HEK293 (cell line): ENCODE measurements around the gene GSTA5.

Experiments
- CTCF ChIP-seq: fragments of 450-650 bp; formaldehyde crosslinking; IDR thresholded peaks from 2 replicates; pipeline ENCODE4 v1.5.1; 2016; ENCODE audit warnings: missing biosample characterization, missing genetic modification characterization
- GLIS2 ChIP-seq: fragments of 450-650 bp; formaldehyde crosslinking; IDR thresholded peaks from 2 replicates; pipeline ENCODE4 v1.5.1; 2016; ENCODE audit warnings: missing biosample characterization, missing genetic modification characterization
- YY1 ChIP-seq: fragments of 450-650 bp; formaldehyde crosslinking; IDR thresholded peaks from 2 replicates; pipeline ENCODE4 v1.5.1; 2018; ENCODE audit warnings: missing biosample characterization, missing genetic modification characterization
- ZBTB49 ChIP-seq: fragments of 450-650 bp; formaldehyde crosslinking; IDR thresholded peaks from 2 replicates; pipeline ENCODE4 v1.5.1; 2016; ENCODE audit warnings: missing biosample characterization, missing genetic modification characterization, low read depth
- ZNF121 ChIP-seq: fragments of 450-650 bp; formaldehyde crosslinking; IDR thresholded peaks from 2 replicates; pipeline ENCODE4 v1.5.1; 2016; ENCODE audit warnings: missing biosample characterization, missing genetic modification characterization
- ZNF292 ChIP-seq: fragments of 450-650 bp; formaldehyde crosslinking; IDR thresholded peaks from 2 replicates; pipeline ENCODE4 v1.5.1; 2016; ENCODE audit warnings: low read depth, missing biosample characterization, missing genetic modification characterization, borderline replicate concordance
- ZNF423 ChIP-seq: fragments of 450-650 bp; formaldehyde crosslinking; IDR thresholded peaks from 2 replicates; pipeline ENCODE4 v1.5.1; 2016; ENCODE audit warnings: missing biosample characterization, missing genetic modification characterization
- ZNF76 ChIP-seq: fragments of 450-650 bp; formaldehyde crosslinking; IDR thresholded peaks from 2 replicates; pipeline ENCODE4; 2016; ENCODE audit warnings: low read depth, missing biosample characterization, missing genetic modification characterization, borderline replicate concordance
- ZNF837 ChIP-seq: fragments of 450-650 bp; formaldehyde crosslinking; IDR thresholded peaks from 2 replicates; pipeline ENCODE4 v1.5.1; 2016; ENCODE audit warnings: missing biosample characterization, missing genetic modification characterization
- TF ChIP-seq, protein P1 (sequence below): fragments of 450-650 bp; formaldehyde crosslinking; IDR thresholded peaks from 2 replicates; pipeline ENCODE4 v1.5.1; 2016; ENCODE audit warnings: missing biosample characterization, missing genetic modification characterization
- TF ChIP-seq, protein P2 (sequence below): fragments of 450-650 bp; formaldehyde crosslinking; IDR thresholded peaks from 2 replicates; pipeline ENCODE4 v1.5.1; 2016; ENCODE audit warnings: missing biosample characterization, missing genetic modification characterization

- TF ChIP-seq, protein P1, sequence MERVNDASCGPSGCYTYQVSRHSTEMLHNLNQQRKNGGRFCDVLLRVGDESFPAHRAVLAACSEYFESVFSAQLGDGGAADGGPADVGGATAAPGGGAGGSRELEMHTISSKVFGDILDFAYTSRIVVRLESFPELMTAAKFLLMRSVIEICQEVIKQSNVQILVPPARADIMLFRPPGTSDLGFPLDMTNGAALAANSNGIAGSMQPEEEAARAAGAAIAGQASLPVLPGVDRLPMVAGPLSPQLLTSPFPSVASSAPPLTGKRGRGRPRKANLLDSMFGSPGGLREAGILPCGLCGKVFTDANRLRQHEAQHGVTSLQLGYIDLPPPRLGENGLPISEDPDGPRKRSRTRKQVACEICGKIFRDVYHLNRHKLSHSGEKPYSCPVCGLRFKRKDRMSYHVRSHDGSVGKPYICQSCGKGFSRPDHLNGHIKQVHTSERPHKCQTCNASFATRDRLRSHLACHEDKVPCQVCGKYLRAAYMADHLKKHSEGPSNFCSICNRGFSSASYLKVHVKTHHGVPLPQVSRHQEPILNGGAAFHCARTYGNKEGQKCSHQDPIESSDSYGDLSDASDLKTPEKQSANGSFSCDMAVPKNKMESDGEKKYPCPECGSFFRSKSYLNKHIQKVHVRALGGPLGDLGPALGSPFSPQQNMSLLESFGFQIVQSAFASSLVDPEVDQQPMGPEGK (tag by site-specific recombination), result no peak
- TF ChIP-seq, protein P2, sequence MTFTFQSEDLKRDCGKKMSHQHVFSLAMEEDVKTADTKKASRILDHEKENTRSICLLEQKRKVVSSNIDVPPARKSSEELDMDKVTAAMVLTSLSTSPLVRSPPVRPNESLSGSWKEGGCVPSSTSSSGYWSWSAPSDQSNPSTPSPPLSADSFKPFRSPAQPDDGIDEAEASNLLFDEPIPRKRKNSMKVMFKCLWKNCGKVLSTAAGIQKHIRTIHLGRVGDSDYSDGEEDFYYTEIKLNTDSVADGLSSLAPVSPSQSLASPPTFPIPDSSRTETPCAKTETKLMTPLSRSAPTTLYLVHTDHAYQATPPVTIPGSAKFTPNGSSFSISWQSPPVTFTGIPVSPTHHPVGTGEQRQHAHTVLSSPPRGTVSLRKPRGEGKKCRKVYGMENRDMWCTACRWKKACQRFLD (tag by site-specific recombination), result no peak
- TF ChIP-seq CTCF (tag by site-specific recombination) (no peak), ZBTB49 (tag by site-specific recombination) (no peak), ZNF837 (tag by site-specific recombination) (no peak), GLIS2 (tag by site-specific recombination) (no peak), ZNF423 (tag by site-specific recombination) (no peak), ZNF76 (tag by site-specific recombination) (no peak), ZNF121 (tag by site-specific recombination) (no peak), ZNF292 (tag by site-specific recombination) (no peak), YY1 (tag by site-specific recombination) (no peak)
These were observed 25.2 kb downstream of the GSTA5 start for GRCh38 chr6:52815167-52816092.
